B cell (primary cell): ENCODE data around the gene CFHR1. TPM values are rescaled to one million over a fixed set of nuclear protein-coding genes. Genes with fewer than 3 reads are reported as not detected.
"Not testable (repeated sequence)": the region's sequence is repeated elsewhere in the genome, so short reads cannot be mapped to it uniquely, and the experiment has no call there.

Experiments used
- ATAC-seq: fragments of 200-7000 bp; cut with Tn5 transposase; one replicate; pipeline ENCODE4 v1.10.0; 2021; ENCODE audit warnings: low read depth, mild to moderate bottlenecking, moderate number of reproducible peaks, moderate library complexity
- CTCF ChIA-PET: fragments of 350-600 bp; sonication (Branson Sonifier 250); formaldehyde crosslinking; loops from one replicate; lab custom pipeline; 2021; ENCODE audit warnings: antibody characterized with exemption, inconsistent platforms; lab: Charles Lee
- POLR2A ChIA-PET: fragments of 350-600 bp; sonication (Branson Sonifier 250); formaldehyde crosslinking; loops from one replicate; lab custom pipeline; 2021; ENCODE audit warnings: antibody characterized with exemption; lab: Charles Lee
- DNase-seq: peaks from one replicate; pipeline ENCODE4 v3.0.0; 2013
- H2AFZ ChIP-seq: 2 replicates; pipeline ENCODE4 v1.6.1; 2012; ENCODE audit warnings: mild to moderate bottlenecking, low read depth, low read length; ENCODE audit not compliant: insufficient read depth, poor library complexity, severe bottlenecking
- H3K27ac ChIP-seq, 2 donors: 1 replicate in 1 of 2; 2 replicates in 1 of 2; pipeline ENCODE4 v1.5.1; 2012 to 2013; ENCODE audit warnings: low read length in 2 of 2, mild to moderate bottlenecking in 2 of 2, moderate library complexity in 1 of 2
- H3K27me3 ChIP-seq, 4 experiments: fragments of 200-600 bp in 1 of 4; sonication (generic) in 1 of 4; replicated peaks in 1 of 4; 1 replicate in 2 of 4; 2 replicates in 2 of 4; pipeline versions ENCODE4 v1.6.1 to v1.7.0; 2013 to 2016; ENCODE audit warnings: low read length in 3 of 4, mild to moderate bottlenecking in 2 of 4, mixed read lengths in 1 of 4, moderate library complexity in 1 of 4; ENCODE audit not compliant: insufficient read depth in 4 of 4, control insufficient read depth in 3 of 4; ENCODE audit errors: control extremely low read depth in 1 of 4
- H3K36me3 ChIP-seq, 2 experiments: replicated peaks in 1 of 2; 1 replicate in 1 of 2; 2 replicates in 1 of 2; pipeline versions ENCODE4 v1.6.1 to v1.7.1; 2013; ENCODE audit warnings: low read length in 1 of 2; ENCODE audit not compliant: insufficient read depth in 2 of 2, control insufficient read depth in 1 of 2; ENCODE audit errors: control extremely low read depth in 1 of 2, extremely low read depth in 1 of 2
- H3K4me1 ChIP-seq, 2 donors: fragments of 200-600 bp in 1 of 2; sonication (generic) in 1 of 2; 1 replicate in 1 of 2; 2 replicates in 1 of 2; pipeline versions ENCODE4 v1.5.1 to v1.6.1; 2013 to 2017; ENCODE audit warnings: low read length in 2 of 2; ENCODE audit not compliant: control insufficient read depth in 2 of 2, insufficient read depth in 2 of 2
- H3K4me2 ChIP-seq: replicated peaks from 2 replicates; pipeline ENCODE3; 2012; ENCODE audit warnings: mild to moderate bottlenecking, low read depth, low read length; ENCODE audit not compliant: poor library complexity, severe bottlenecking
- H3K4me3 ChIP-seq, 5 experiments: fragments of 200-600 bp in 1 of 5; sonication (generic) in 1 of 5; 1 replicate in 3 of 5; 2 replicates in 2 of 5; pipeline versions ENCODE4 v1.5.1 to v1.7.0; 2011 to 2016; ENCODE audit warnings: low read length in 4 of 5, mild to moderate bottlenecking in 4 of 5, low read depth in 2 of 5, control low read depth in 1 of 5, moderate library complexity in 1 of 5; ENCODE audit not compliant: insufficient read depth in 1 of 5; ENCODE audit errors: control extremely low read depth in 1 of 5, extremely low read depth in 1 of 5
- H3K79me2 ChIP-seq: fragments of 200-600 bp; sonication (generic); one replicate; pipeline ENCODE4 v1.6.0; 2016; ENCODE audit warnings: low read length; ENCODE audit not compliant: control insufficient read depth, insufficient read depth
- H3K9ac ChIP-seq: fragments of 200-600 bp; sonication (generic); 2 replicates; pipeline ENCODE4 v1.6.1; 2017; ENCODE audit warnings: mild to moderate bottlenecking, low read length, moderate library complexity
- H3K9me3 ChIP-seq, 3 donors: one replicate each; pipeline versions ENCODE4 v1.6.1 to v1.7.1; 2013; ENCODE audit warnings: low read length in 2 of 3; ENCODE audit not compliant: control insufficient read depth in 2 of 3, insufficient read depth in 1 of 3; ENCODE audit errors: control extremely low read depth in 1 of 3
- H4K20me1 ChIP-seq: 2 replicates; pipeline ENCODE4 v1.6.0; 2012; ENCODE audit warnings: mild to moderate bottlenecking, low read length; ENCODE audit not compliant: insufficient read depth, control insufficient read depth, poor library complexity, severe bottlenecking
- H3K27ac Mint-ChIP-seq: one replicate; pipeline ENCODE4 v1.8.0; 2021; ENCODE audit warnings: mixed read lengths
- H3K27me3 Mint-ChIP-seq: one replicate; pipeline ENCODE4 v1.8.0; 2021; ENCODE audit warnings: mixed read lengths
- H3K4me1 Mint-ChIP-seq: one replicate; pipeline ENCODE4 v1.8.0; 2021; ENCODE audit warnings: mixed read lengths
- H3K4me3 Mint-ChIP-seq: one replicate; pipeline ENCODE4 v1.8.0; 2021; ENCODE audit warnings: mixed read lengths
- H3K9me3 Mint-ChIP-seq: one replicate; pipeline ENCODE4 v1.8.0; 2022; ENCODE audit warnings: mixed read lengths; ENCODE audit not compliant: insufficient read depth
- CTCF ChIP-seq: fragments of 200-600 bp; IDR thresholded peaks from one replicate; pipeline ENCODE4 v1.8.0; 2022; ENCODE audit warnings: antibody characterized with exemption, mild to moderate bottlenecking
- EZH2 ChIP-seq: IDR thresholded peaks from 2 replicates; pipeline ENCODE4 v1.6.1; 2012; ENCODE audit warnings: borderline replicate concordance, low read depth, mild to moderate bottlenecking, moderate library complexity, low read length; ENCODE audit not compliant: insufficient read depth, poor library complexity, severe bottlenecking
- WGBS: methylation state at CpG from one replicate; pipeline ENCODE4 v1.1.5; 2013; ENCODE audit warnings: missing lambda C conversion rate; ENCODE audit not compliant: insufficient coverage; 5-methylcytosine and 5-hydroxymethylcytosine counted together
- intact Hi-C: fragments of 100-400 bp; cut with micrococcal nuclease; formaldehyde crosslinking; loops from one replicate; pipeline ENCODE4 v1.10.0; 2022
- polyA plus RNA-seq: library from polyadenylated mRNA; depleted of rRNA; stranded (reverse); fragments of >200 nt; gene quantifications from 2 replicates; pipeline ENCODE4 v1.2.3, GENCODE V29; 2012
- total RNA-seq, 2 donors: library from RNA; stranded (reverse); fragments of 120-200 nt in 1 of 2; gene quantifications; 1 replicate in 1 of 2; 2 replicates in 1 of 2; pipeline versions ENCODE4 v1.2.3 to v1.2.4, GENCODE V29; 2013 to 2022

CFHR1 gene
- total and polyA plus RNA-seq, 2 donors (not counting 1 experiment from before 2014, with no cell fraction given), result not detected

- Histone ChIP-seq H3K27me3 (no peaks in the 10 kb centered on the region), H3K9ac (no peak overlapping the region), H4K20me1 (no peaks in the 10 kb centered on the region), H3K4me2 (no peak overlapping the region), H3K36me3 (no peaks in the 10 kb centered on the region), H3K79me2 (no peaks in the 10 kb centered on the region), H3K4me1 (no peaks in the 10 kb centered on the region), H3K4me3 (no peak overlapping the region), H3K9me3 (no peaks in the 10 kb centered on the region), H2AFZ (no peak overlapping the region), H3K27ac (no peak overlapping the region)
- H3K27me3 Mint-ChIP-seq, result no peaks in the 10 kb centered on the region
- H3K4me1 Mint-ChIP-seq, result no peaks in the 10 kb centered on the region
- DNase-seq, result no peak
- ChIA-PET POLR2A (no interaction called here), CTCF (no interaction called here)
- intact Hi-C loops, result no loop called here
- H3K27ac Mint-ChIP-seq, result no peak overlapping the region
- no peak for ATAC-seq
- WGBS, result no CpG with 5 or more reads among the region's 2 CpGs
- no peaks in the 10 kb centered on the region for H3K9me3 Mint-ChIP-seq
- no peak overlapping the region for H3K4me3 Mint-ChIP-seq
- TF ChIP-seq EZH2 (no peak), CTCF (no peak)
Observed at GRCh38 chr1:196797891-196798290, 21.6 kb upstream of the CFHR1 start.

- H4K20me1 ChIP-seq, H3K27me3 ChIP-seq, H3K4me2 ChIP-seq, H3K4me1 ChIP-seq, H3K27me3 Mint-ChIP-seq, H2AFZ ChIP-seq, DNase-seq, POLR2A ChIA-PET, H3K36me3 ChIP-seq, H3K4me3 Mint-ChIP-seq, H3K9me3 Mint-ChIP-seq, H3K79me2 ChIP-seq, H3K27ac ChIP-seq, H3K4me1 Mint-ChIP-seq, H3K27ac Mint-ChIP-seq, H3K4me3 ChIP-seq, H3K9ac ChIP-seq, H3K9me3 ChIP-seq, CTCF ChIA-PET, ATAC-seq, intact Hi-C loops: not testable (repeated sequence)
- no CpG with 5 or more reads among the region's 1 CpG for WGBS
Observed at GRCh38 chr1:196801920-196802319, 17.6 kb upstream of the CFHR1 start.
